Nucleus accumbens (tissue), 56 donors: ENCODE data around the gene MOK.

Source experiments
- DNase-seq, 56 donors: peaks; one replicate each; lab custom pipeline; 2025; lab: John Stamatoyannopoulos, UW

MOK gene

DNA sequence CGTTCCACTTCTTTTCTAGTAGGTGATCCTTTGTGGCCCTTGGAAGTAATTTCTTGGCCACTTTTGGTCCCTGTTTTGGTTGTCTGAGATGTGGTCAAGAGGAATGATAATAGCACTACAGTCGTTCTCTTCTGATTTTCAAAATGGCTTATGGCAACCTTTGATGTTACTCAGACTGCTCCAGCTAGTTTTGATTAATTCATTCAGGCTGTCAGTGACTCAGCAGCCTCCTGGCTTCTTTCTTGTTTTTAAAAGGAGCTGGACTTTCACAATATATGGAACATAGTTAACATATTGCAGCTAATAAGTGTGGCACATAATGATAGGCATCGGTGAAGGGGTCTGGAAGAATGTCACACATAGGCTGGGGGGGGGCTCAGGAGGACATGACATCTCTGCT is 117.9 kb downstream of the MOK start:
- DNase-seq, result no peak

DNA sequence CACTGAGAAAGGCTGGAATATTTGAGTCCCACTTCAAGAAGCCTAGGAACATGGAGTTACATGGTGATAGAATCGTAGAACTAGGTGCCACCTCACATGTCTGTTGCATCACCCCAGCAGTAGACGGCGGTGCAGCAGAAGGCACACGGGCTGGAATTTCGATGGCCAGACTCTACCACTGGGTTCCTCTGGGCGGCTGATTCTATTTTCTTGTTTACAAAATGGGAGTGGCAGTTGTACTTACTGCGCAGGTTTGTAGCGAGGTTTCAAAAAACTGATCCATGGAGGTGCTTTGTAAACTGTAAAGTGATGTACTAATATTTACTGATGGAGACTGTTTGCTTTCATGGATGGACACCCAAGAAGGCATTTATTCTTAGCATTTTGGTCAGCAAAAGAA is 119.6 kb downstream of the MOK start:
- DNase-seq, result no peak

DNA sequence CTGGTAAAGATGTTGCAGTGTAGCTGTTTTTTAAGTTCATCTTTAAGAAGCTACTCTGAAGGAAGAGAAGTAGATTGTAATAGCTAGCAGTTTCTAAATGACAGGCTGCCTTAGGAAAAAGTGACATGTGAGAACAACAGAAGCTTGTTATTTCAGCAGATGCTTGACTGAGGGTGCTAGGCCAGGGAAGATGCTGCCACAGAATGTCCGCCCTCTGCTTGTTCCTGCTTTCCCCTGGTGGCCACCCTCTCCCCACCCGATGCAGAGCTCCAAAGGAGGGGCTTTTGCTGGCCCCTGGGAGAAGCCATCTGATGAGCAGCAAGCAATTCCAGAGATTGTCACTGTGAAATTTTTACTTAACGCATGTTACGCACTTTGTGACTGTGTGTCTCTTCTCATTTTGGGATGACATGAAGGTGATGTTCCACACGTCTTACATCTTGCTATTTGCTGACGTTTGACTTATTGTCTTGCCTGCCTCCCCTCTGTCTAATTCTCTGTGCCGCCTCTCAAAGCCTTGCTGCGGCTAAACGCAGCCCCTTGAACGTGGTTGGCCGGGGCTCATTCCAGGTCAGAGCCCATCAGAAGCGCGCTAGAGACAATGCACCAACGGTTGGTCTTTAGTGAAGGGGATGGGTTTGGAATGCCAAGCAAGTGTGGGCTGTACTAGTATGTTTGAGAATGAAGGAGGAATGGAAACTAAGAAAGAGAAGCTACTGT is 120.5 kb downstream of the MOK start:
- DNase-seq, result peak in 32 of 56 donors; percentile 22 to 73 (median 56)

DNA sequence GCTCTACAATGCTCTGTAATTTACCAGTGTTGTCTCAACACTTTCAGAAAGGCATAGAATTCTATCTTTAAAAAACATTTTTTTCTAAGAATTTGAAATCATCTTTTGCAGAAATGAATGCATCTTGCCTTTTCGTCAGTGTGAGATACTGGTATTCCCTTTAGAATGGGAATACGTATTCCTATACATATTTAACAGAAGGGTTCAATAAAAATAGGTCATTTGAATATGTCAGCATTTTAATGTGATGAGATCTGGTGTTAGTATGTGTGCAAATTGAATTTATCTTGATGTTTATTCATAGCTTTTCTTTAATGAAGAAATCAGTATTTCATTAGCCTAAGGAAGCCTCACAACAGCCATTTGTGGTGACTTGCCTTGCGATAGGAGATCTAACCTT is 121.1 kb downstream of the MOK start:
- DNase-seq, result no peak

DNA sequence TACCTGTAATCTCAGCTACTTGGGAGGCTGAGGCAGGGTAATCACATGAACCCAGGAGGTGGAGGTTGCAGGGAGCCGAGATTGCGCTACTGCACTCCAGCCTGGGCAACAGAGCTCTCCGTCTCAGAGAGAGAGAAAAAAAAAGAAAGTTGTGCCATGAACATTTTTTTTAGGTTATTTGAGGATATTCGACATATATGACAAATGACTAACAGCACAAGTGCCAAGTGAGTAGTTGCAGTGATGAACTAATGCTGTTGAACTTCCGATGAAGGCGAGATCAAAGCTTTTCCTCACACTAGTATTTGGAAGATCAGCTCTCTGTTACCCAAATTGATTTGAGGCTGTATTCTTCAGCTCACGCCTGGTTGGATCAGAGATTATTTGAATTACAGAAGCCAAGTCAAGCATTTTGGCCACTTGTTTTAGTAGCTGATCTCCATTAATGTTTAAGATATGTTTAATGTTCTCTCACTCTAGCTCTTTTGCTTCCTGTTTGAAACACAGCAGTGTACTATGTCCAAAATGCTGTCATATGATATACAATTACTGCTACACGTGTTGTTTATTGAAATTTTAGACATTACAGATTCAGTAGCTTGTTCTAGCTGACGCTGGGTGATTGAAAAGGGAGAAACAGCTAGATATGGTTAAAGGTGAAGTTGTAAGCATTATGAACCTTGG is 121.9 kb downstream of the MOK start:
- DNase-seq, result no peak

DNA sequence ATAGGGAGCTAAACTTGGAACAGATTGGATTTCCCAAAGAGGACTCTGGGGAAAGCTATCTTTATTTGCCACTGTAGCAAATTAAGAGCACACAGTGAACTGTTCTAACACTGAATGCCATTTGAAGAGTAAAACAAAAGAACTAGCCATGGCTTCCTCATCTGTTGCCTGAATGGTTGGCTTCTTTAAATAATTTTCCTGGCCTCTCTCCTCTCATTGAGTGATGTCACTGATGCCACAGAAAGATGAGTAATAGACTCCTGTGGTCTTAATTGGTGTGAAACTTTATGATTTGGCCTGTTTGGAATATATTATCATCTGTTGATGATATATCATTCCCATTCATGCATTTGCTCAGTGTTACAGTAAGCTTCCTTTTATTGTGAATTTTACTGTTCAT is 122.8 kb downstream of the MOK start:
- DNase-seq, result no peak

DNA sequence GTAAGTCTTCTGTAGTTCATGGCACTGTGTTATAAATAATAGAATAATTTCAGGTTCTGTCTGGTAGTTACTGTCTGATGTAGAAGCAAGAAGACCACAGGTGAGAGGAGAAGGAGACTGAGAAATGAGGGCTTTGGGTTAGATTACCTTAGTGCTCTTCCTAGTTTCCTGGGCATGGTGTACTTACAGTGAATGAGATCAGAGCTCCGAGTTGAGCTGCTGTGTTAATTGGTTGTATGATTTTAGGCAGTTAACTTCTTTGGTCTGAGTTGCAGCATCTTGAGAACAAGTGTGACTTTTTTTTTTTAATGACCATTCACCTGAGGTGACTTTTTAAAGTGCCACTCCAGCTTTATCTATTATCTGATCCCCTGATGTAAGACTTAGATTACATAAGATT is 123.8 kb downstream of the MOK start:
- DNase-seq, result no peak

DNA sequence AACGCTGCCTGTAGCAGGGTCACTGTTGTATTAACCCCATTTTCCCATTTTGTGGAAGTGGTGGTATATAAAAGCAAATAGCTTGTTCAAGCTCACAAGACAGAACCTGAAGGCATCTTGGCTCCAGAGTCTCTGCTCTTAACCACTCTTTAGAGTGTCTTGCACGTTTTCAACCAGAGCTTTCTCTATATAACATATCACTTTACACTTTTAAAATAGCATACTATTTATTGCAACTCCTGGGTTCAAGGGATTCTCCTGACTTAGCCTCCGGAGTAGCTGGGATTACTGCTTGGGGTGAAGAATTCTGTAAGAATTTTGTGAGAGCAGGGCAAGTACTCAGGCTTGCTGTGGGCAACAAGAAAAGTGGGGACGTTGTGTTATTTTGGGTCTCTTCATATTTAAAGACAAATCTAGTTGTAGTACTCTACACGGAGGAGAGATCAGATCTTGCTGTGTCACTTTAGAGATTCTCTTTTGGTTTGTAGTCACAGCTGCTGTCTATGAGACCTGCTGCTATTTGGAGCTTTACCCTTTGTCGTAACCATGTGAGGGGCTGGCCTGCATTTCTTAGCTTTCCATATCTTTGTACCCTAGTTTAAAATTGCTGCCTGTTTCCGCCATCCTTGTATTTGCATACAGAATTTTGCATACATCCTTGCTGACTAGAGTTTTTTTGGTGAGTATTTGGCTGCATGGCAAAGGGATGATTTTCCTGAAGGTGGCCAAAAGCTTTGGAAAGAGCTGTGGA is 124.5 kb downstream of the MOK start:
- DNase-seq, result no peak
